Measurements from ENCODE around the gene ALLC. TPM values are rescaled to one million over a fixed set of nuclear protein-coding genes. Genes with fewer than 3 reads are reported as not detected.

Gene ALLC
- total RNA-seq, 2 donors from 2014 or later = not detected

- H3K9me3 Mint-ChIP-seq = no peaks in the 10 kb centered on the region
- no peaks in the 10 kb centered on the region for H3K36me3 Mint-ChIP-seq (ENCODE audit: low read depth)
- H3K27ac Mint-ChIP-seq = no peak overlapping the region
- TF ChIP-seq CTCF (conservative IDR thresholded peaks at IDR 0.05) = no peak
- H3K4me3 Mint-ChIP-seq = no peak overlapping the region
- peak; percentile 32 for DNase-seq
- 91 to 98% methylated on average over 9 to 16 of the region's 16 CpGs for WGBS, 2 experiments (ENCODE audit: insufficient coverage in 1 of 2, insufficient read length in 1 of 2)
- H3K9ac ChIP-seq (ENCODE audit: extremely low read depth, low read length, poor library complexity, severe bottlenecking) = no peak overlapping the region
- no peaks in the 10 kb centered on the region for H3K9me3 ChIP-seq (ENCODE audit: control insufficient read depth, low read length)
- H3K27me3 Mint-ChIP-seq (ENCODE audit: insufficient read depth) = peaks cover 4% of the 10 kb centered on the region
- H3K4me3 ChIP-seq (ENCODE audit: low read length) = no peak overlapping the region
- no peaks in the 10 kb centered on the region for H3K27me3 ChIP-seq (ENCODE audit: control insufficient read depth, insufficient read depth, low read length, poor library complexity, severe bottlenecking)
- peaks cover 18% of the 10 kb centered on the region for H3K4me1 Mint-ChIP-seq
- H3K27ac ChIP-seq (ENCODE audit: low read depth, low read length) = no peak overlapping the region
- peaks cover 4% of the 10 kb centered on the region for H3K4me1 ChIP-seq (ENCODE audit: control insufficient read depth, insufficient read depth, low read length)
- H3K36me3 ChIP-seq (ENCODE audit: control insufficient read depth, insufficient read depth, low read length) = no peaks in the 10 kb centered on the region
Observed at GRCh38 chr2:3665886-3666612, 8.0 kb downstream of the ALLC start.

- no peak overlapping the region for H3K9ac ChIP-seq (ENCODE audit: extremely low read depth, low read length, poor library complexity, severe bottlenecking)
- H3K27me3 ChIP-seq (ENCODE audit: control insufficient read depth, insufficient read depth, low read length, poor library complexity, severe bottlenecking) = no peaks in the 10 kb centered on the region
- H3K4me3 Mint-ChIP-seq = no peak overlapping the region
- peaks cover 4% of the 10 kb centered on the region for H3K4me1 ChIP-seq (ENCODE audit: control insufficient read depth, insufficient read depth, low read length)
- H3K4me1 Mint-ChIP-seq = peaks cover 15% of the 10 kb centered on the region
- peaks cover 4% of the 10 kb centered on the region for H3K27me3 Mint-ChIP-seq (ENCODE audit: insufficient read depth)
- no peaks in the 10 kb centered on the region for H3K36me3 ChIP-seq (ENCODE audit: control insufficient read depth, insufficient read depth, low read length)
- H3K9me3 Mint-ChIP-seq = no peaks in the 10 kb centered on the region
- H3K27ac Mint-ChIP-seq = no peak overlapping the region
- peak; percentile 28 for DNase-seq
- H3K27ac ChIP-seq (ENCODE audit: low read depth, low read length) = no peak overlapping the region
- H3K36me3 Mint-ChIP-seq (ENCODE audit: low read depth) = no peaks in the 10 kb centered on the region
- 94 to 98% methylated on average over 5 to 18 of the region's 18 CpGs for WGBS, 2 experiments (ENCODE audit: insufficient coverage in 1 of 2, insufficient read length in 1 of 2)
- no peak overlapping the region for H3K4me3 ChIP-seq (ENCODE audit: low read length)
- H3K9me3 ChIP-seq (ENCODE audit: control insufficient read depth, low read length) = no peaks in the 10 kb centered on the region
- TF ChIP-seq CTCF (conservative IDR thresholded peaks at IDR 0.05) = no peak
Observed at GRCh38 chr2:3666613-3666975, 8.6 kb downstream of the ALLC start.

GRCh38 chr2:3667151-3667631 is 9.2 kb downstream of the ALLC start:
- H3K9me3 ChIP-seq (ENCODE audit: control insufficient read depth, low read length) = no peaks in the 10 kb centered on the region
- TF ChIP-seq CTCF (conservative IDR thresholded peaks at IDR 0.05) = no peak
- no peaks in the 10 kb centered on the region for H3K36me3 ChIP-seq (ENCODE audit: control insufficient read depth, insufficient read depth, low read length)
- peaks cover 4% of the 10 kb centered on the region for H3K4me1 ChIP-seq (ENCODE audit: control insufficient read depth, insufficient read depth, low read length)
- no peaks in the 10 kb centered on the region for H3K9me3 Mint-ChIP-seq
- 92 to 93% methylated on average over 22 to 23 of the region's 23 CpGs for WGBS, 2 experiments (ENCODE audit: insufficient coverage in 1 of 2, insufficient read length in 1 of 2)
- H3K4me3 Mint-ChIP-seq = no peak overlapping the region
- no peak overlapping the region for H3K4me3 ChIP-seq (ENCODE audit: low read length)
- H3K9ac ChIP-seq (ENCODE audit: extremely low read depth, low read length, poor library complexity, severe bottlenecking) = no peak overlapping the region
- peaks cover 4% of the 10 kb centered on the region for H3K27me3 Mint-ChIP-seq (ENCODE audit: insufficient read depth)
- H3K27ac Mint-ChIP-seq = no peak overlapping the region
- no peaks in the 10 kb centered on the region for H3K36me3 Mint-ChIP-seq (ENCODE audit: low read depth)
- no peak overlapping the region for H3K27ac ChIP-seq (ENCODE audit: low read depth, low read length)
- no peaks in the 10 kb centered on the region for H3K27me3 ChIP-seq (ENCODE audit: control insufficient read depth, insufficient read depth, low read length, poor library complexity, severe bottlenecking)
- H3K4me1 Mint-ChIP-seq = peaks cover 9% of the 10 kb centered on the region
- peak; percentile 36 for DNase-seq

Measured in endodermal cell (in vitro differentiated cells).